ENCODE measurements around the gene BRD8. TPM values are rescaled to one million over a fixed set of nuclear protein-coding genes. Genes with fewer than 3 reads are reported as not detected.

Gene BRD8, protein sequence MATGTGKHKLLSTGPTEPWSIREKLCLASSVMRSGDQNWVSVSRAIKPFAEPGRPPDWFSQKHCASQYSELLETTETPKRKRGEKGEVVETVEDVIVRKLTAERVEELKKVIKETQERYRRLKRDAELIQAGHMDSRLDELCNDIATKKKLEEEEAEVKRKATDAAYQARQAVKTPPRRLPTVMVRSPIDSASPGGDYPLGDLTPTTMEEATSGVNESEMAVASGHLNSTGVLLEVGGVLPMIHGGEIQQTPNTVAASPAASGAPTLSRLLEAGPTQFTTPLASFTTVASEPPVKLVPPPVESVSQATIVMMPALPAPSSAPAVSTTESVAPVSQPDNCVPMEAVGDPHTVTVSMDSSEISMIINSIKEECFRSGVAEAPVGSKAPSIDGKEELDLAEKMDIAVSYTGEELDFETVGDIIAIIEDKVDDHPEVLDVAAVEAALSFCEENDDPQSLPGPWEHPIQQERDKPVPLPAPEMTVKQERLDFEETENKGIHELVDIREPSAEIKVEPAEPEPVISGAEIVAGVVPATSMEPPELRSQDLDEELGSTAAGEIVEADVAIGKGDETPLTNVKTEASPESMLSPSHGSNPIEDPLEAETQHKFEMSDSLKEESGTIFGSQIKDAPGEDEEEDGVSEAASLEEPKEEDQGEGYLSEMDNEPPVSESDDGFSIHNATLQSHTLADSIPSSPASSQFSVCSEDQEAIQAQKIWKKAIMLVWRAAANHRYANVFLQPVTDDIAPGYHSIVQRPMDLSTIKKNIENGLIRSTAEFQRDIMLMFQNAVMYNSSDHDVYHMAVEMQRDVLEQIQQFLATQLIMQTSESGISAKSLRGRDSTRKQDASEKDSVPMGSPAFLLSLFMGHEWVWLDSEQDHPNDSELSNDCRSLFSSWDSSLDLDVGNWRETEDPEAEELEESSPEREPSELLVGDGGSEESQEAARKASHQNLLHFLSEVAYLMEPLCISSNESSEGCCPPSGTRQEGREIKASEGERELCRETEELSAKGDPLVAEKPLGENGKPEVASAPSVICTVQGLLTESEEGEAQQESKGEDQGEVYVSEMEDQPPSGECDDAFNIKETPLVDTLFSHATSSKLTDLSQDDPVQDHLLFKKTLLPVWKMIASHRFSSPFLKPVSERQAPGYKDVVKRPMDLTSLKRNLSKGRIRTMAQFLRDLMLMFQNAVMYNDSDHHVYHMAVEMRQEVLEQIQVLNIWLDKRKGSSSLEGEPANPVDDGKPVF
- 10 to 100 TPM; 42.8 to 50.2 (median 45.2) TPM for total RNA-seq (2021; fragmentation: NEBNext Ultra II Directional; extraction: Animal tissue kit (Norgen Biotek cat#: 25700))
- long read RNA-seq, transcript BRD8-201 (22 exons, 3,198 nt), result major isoform, 6 of 42 reads
- long read RNA-seq, partial matches to known transcripts, result 24 of 42 reads
- long read RNA-seq, other reads (novel, unspliced or antisense), result 10 of 42 reads

DNA sequence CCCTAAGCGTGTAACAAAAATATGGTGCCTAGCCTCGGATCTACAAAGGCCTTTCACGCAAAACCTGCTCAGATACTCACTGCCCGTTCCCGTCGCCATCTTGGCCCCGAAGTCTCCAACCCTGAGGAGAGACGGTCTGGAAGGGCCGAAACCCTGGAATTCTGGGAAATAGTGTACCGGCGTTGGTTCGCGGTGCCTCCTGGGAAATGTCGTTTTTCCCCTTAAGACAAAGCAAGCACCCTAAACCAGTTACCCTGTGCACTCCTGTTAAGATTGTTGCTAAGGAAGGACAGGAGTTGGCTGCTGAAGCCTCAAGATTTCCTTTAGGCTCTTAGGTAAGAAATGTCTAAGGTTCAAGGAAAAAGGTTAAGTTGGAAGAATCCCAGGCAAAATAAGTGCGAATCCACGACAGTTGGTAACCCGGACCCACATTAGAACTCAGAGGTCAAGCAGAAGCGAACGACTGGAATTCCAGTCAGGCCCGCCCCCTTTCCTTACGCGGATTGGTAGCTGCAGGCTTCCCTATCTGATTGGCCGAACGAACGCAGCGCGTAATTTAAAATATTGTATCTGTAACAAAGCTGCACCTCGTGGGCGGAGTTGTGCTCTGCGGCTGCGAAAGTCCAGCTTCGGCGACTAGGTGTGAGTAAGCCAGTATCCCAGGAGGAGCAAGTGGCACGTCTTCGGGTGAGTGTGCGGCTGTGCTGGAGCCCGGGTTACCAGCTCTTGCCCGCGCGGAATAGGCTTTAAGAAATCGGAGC lies at the start of gene BRD8, which contains the start of gene KIF20A:
TSS of gene BRD8 (minus strand) at position 115 of the 761 bp plus-strand sequence. CDS start at position 99, 16 bp downstream.
TSS of gene KIF20A (plus strand) at position 597 of the 761 bp plus-strand sequence. CDS start 569 bp downstream, outside the sequence.
- H3K4me3 Mint-ChIP-seq, result no peak within 1 kb of the TSS
- DNase-seq, result peak; percentile 98
- peaks cover 1% of the 10 kb centered on the region for H3K27me3 Mint-ChIP-seq (ENCODE audit: insufficient read depth)
- no peak within 1 kb of the TSS; the same call in 1 of the 2 replicates for H3K27ac Mint-ChIP-seq
- H3K9me3 Mint-ChIP-seq, result no peaks in the 10 kb centered on the region
- peaks cover 13% of the 10 kb centered on the region; the same call in 1 of the 2 replicates for H3K36me3 Mint-ChIP-seq (ENCODE audit: low read depth)
- TF ChIP-seq, protein P1, sequence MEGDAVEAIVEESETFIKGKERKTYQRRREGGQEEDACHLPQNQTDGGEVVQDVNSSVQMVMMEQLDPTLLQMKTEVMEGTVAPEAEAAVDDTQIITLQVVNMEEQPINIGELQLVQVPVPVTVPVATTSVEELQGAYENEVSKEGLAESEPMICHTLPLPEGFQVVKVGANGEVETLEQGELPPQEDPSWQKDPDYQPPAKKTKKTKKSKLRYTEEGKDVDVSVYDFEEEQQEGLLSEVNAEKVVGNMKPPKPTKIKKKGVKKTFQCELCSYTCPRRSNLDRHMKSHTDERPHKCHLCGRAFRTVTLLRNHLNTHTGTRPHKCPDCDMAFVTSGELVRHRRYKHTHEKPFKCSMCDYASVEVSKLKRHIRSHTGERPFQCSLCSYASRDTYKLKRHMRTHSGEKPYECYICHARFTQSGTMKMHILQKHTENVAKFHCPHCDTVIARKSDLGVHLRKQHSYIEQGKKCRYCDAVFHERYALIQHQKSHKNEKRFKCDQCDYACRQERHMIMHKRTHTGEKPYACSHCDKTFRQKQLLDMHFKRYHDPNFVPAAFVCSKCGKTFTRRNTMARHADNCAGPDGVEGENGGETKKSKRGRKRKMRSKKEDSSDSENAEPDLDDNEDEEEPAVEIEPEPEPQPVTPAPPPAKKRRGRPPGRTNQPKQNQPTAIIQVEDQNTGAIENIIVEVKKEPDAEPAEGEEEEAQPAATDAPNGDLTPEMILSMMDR (IDR thresholded peaks at IDR 0.05), result no peak
- H3K4me1 Mint-ChIP-seq (ENCODE audit: low read depth), result peaks cover 25% of the 10 kb centered on the region

DNA sequence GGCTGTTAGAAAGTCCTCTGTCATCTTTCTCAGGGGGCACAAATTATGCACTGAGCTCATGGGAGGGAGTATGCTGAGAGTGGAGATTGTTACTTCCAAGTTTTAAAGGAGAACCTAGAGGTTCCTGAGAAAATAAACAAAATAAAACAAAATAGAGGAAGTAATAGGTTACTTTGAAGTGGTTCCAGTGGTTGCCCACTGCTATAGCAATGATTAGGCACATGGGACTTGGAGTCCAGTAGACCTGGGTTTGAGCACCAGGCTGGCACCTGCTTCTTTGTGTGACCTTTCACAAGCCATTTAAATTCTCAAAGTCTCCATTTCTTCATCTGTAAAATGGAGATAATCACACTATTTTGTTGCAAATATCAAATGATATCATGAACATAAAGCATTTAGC lies 48.5 kb upstream of the BRD8 start:
- no peak overlapping the region for H3K27ac Mint-ChIP-seq
- H3K36me3 Mint-ChIP-seq (ENCODE audit: low read depth), result peaks cover 5% of the 10 kb centered on the region
- no peak for DNase-seq
- TF ChIP-seq, protein P1 (IDR thresholded peaks at IDR 0.05), result no peak
- H3K27me3 Mint-ChIP-seq (ENCODE audit: insufficient read depth), result peaks cover 4% of the 10 kb centered on the region
- peaks cover 15% of the 10 kb centered on the region for H3K9me3 Mint-ChIP-seq
- peaks cover 23% of the 10 kb centered on the region for H3K4me1 Mint-ChIP-seq (ENCODE audit: low read depth)
- H3K4me3 Mint-ChIP-seq, result no peak overlapping the region

DNA sequence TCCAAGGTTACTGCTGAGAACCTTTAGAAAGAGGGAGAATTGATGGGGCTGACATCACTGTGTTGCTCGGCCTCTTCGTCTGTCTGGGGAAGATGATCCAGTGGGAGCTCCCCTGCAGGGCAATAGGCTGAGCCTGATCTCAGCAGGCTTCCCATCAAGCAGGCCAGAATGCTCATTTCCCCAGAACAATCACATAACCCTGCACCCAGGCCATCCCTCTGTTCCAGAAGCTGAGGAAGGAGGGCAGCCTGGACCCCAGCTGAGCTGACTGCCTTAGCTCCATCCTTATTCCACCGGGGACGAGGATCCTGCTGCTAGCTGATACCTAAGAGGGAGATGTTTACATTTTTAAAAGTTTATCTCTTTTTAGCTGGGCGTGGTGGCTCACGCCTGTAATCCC lies 46.3 kb upstream of the BRD8 start:
- H3K36me3 Mint-ChIP-seq (ENCODE audit: low read depth), result peaks cover 5% of the 10 kb centered on the region
- peaks cover 15% of the 10 kb centered on the region for H3K9me3 Mint-ChIP-seq
- H3K27ac Mint-ChIP-seq, result no peak overlapping the region
- peaks cover 7% of the 10 kb centered on the region for H3K4me1 Mint-ChIP-seq (ENCODE audit: low read depth)
- H3K27me3 Mint-ChIP-seq (ENCODE audit: insufficient read depth), result peaks cover 4% of the 10 kb centered on the region
- no peak overlapping the region for H3K4me3 Mint-ChIP-seq
- TF ChIP-seq, protein P1 (IDR thresholded peaks at IDR 0.05), result no peak
- no peak for DNase-seq

DNA sequence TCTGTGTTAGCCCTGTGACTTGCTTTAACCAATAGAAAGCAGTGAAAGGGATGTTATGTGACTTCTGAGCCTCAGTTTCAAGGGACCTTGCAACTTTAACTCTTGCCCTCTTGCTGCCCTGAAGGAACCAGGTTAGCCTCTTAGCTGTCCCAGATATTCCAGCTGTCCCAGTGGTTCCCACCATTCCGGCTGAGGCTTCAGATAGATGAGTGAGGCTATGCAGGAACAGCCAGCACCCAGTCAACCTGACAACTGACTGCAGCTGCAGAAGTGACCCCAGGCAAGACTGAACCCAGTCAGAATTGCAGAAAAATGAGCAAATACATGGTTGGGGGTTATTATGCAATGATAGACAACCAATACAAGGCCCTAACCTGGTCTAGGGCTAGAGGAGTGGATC lies 45.1 kb upstream of the BRD8 start:
- TF ChIP-seq, protein P1 (IDR thresholded peaks at IDR 0.05), result no peak
- H3K27ac Mint-ChIP-seq, result no peak overlapping the region
- H3K4me3 Mint-ChIP-seq, result no peak overlapping the region
- H3K9me3 Mint-ChIP-seq, result peaks cover 15% of the 10 kb centered on the region
- no peak for DNase-seq
- peaks cover 5% of the 10 kb centered on the region for H3K36me3 Mint-ChIP-seq (ENCODE audit: low read depth)
- H3K4me1 Mint-ChIP-seq (ENCODE audit: low read depth), result peaks cover 7% of the 10 kb centered on the region
- H3K27me3 Mint-ChIP-seq (ENCODE audit: insufficient read depth), result peaks cover 4% of the 10 kb centered on the region
